Measurements from ENCODE around the gene ASCL1.

The ASCL1 gene

GRCh38 chr12:102956738-102957327 lies 641 bp upstream of the ASCL1 start:
- Histone ChIP-seq H3K14ac (ENCODE audit: low read length) (no peak overlapping the region), H3K27me3 (ENCODE audit: control insufficient read depth in 3 of 3, insufficient read depth in 3 of 3, low read depth in 1 of 3, low read length in 3 of 3) (peaks cover 21 to 93% (median 81%) of the 10 kb centered on the region in 3 experiments), H3K27ac (replicated peaks; ENCODE audit: low read length) (no peak overlapping the region), H3K4me2 (ENCODE audit: insufficient read depth, low read length, poor library complexity, severe bottlenecking) (peak overlapping the region; percentile 59), H3K36me3 (replicated peaks in 1 of 2; ENCODE audit: control insufficient read depth in 2 of 2, insufficient read depth in 2 of 2, low read length in 2 of 2) (no peaks in the 10 kb centered on the region), H2AFZ (ENCODE audit: low read length) (no peak overlapping the region), H3K4me3 (ENCODE audit: low read length in 2 of 2) (no peak overlapping the region), H4K91ac (ENCODE audit: low read depth, low read length, poor library complexity) (no peak overlapping the region), H2BK5ac (ENCODE audit: low read length) (no peak overlapping the region), H3K4me1 (ENCODE audit: control insufficient read depth in 2 of 2, insufficient read depth in 1 of 2, low read depth in 1 of 2, low read length in 2 of 2) (peaks cover 3 to 13% of the 10 kb centered on the region in 2 donors), H2AK5ac (ENCODE audit: low read depth, low read length) (no peak overlapping the region), H3K9me3 (replicated peaks in 1 of 2; ENCODE audit: control insufficient read depth in 2 of 2, insufficient read depth in 1 of 2, low read depth in 1 of 2, low read length in 2 of 2) (peaks cover 1 to 4% of the 10 kb centered on the region in 2 donors), H2BK120ac (ENCODE audit: low read depth, low read length) (no peak overlapping the region), H3K18ac (ENCODE audit: low read length) (no peak overlapping the region), H2BK12ac (ENCODE audit: low read length) (no peak overlapping the region), H4K8ac (ENCODE audit: low read depth, low read length) (no peak overlapping the region), H3K79me1 (ENCODE audit: low read depth, low read length) (no peaks in the 10 kb centered on the region), H3K4ac (ENCODE audit: low read length) (no peak overlapping the region), H2BK15ac (ENCODE audit: low read length) (no peak overlapping the region), H3K9ac (ENCODE audit: low read depth, low read length, poor library complexity) (no peak overlapping the region), H3K23ac (ENCODE audit: low read depth, low read length, poor library complexity) (no peak overlapping the region)
- WGBS, 2 donors (ENCODE audit: extremely low coverage in 2 of 2, insufficient read length in 2 of 2, insufficient replicate concordance in 1 of 2) = no CpG with 5 or more reads among the region's 19 CpGs
- DNase-seq (ENCODE audit: low spot score) = no peak

GRCh38 chr12:102958073-102958829 lies 777 bp downstream of the ASCL1 start:
- peak; percentile 81 for DNase-seq (ENCODE audit: low spot score)
- H3K4me3 ChIP-seq (ENCODE audit: low read length in 2 of 2) = peak overlapping the region; percentile 28 to 80
- H2AFZ ChIP-seq (ENCODE audit: low read length) = peak overlapping the region; percentile 87
- H4K91ac ChIP-seq (ENCODE audit: low read depth, low read length, poor library complexity) = no peak overlapping the region
- no peak overlapping the region for H2BK15ac ChIP-seq (ENCODE audit: low read length)
- H3K27me3 ChIP-seq (ENCODE audit: control insufficient read depth in 3 of 3, insufficient read depth in 3 of 3, low read depth in 1 of 3, low read length in 3 of 3) = peaks cover 21 to 93% (median 86%) of the 10 kb centered on the region in 3 experiments
- H4K8ac ChIP-seq (ENCODE audit: low read depth, low read length) = no peak overlapping the region
- no peaks in the 10 kb centered on the region for H3K36me3 ChIP-seq (replicated peaks in 1 of 2; ENCODE audit: control insufficient read depth in 2 of 2, insufficient read depth in 2 of 2, low read length in 2 of 2)
- H3K23ac ChIP-seq (ENCODE audit: low read depth, low read length, poor library complexity) = peak overlapping the region; percentile 38
- H3K9me3 ChIP-seq (replicated peaks in 1 of 2; ENCODE audit: control insufficient read depth in 2 of 2, insufficient read depth in 1 of 2, low read depth in 1 of 2, low read length in 2 of 2) = peaks cover 3 to 4% of the 10 kb centered on the region in 2 donors
- no peak overlapping the region for H2AK5ac ChIP-seq (ENCODE audit: low read depth, low read length)
- H3K27ac ChIP-seq (replicated peaks; ENCODE audit: low read length) = no peak overlapping the region
- H2BK120ac ChIP-seq (ENCODE audit: low read depth, low read length) = no peak overlapping the region
- no peak overlapping the region for H2BK12ac ChIP-seq (ENCODE audit: low read length)
- H3K18ac ChIP-seq (ENCODE audit: low read length) = peak overlapping the region; percentile 79
- peak overlapping the region; percentile 95 for H3K4me2 ChIP-seq (ENCODE audit: insufficient read depth, low read length, poor library complexity, severe bottlenecking)
- no peaks in the 10 kb centered on the region for H3K79me1 ChIP-seq (ENCODE audit: low read depth, low read length)
- no peak overlapping the region for H3K9ac ChIP-seq (ENCODE audit: low read depth, low read length, poor library complexity)
- no peak overlapping the region for H3K14ac ChIP-seq (ENCODE audit: low read length)
- H3K4me1 ChIP-seq (ENCODE audit: control insufficient read depth in 2 of 2, insufficient read depth in 1 of 2, low read depth in 1 of 2, low read length in 2 of 2) = peaks cover 4 to 16% of the 10 kb centered on the region in 2 donors
- H3K4ac ChIP-seq (ENCODE audit: low read length) = no peak overlapping the region
- WGBS, 2 donors (ENCODE audit: extremely low coverage in 2 of 2, insufficient read length in 2 of 2, insufficient replicate concordance in 1 of 2) = no CpG with 5 or more reads among the region's 83 CpGs
- H2BK5ac ChIP-seq (ENCODE audit: low read length) = no peak overlapping the region

GRCh38 chr12:102958830-102959176 lies 1.3 kb downstream of the ASCL1 start:
- Histone ChIP-seq H4K8ac (ENCODE audit: low read depth, low read length) (no peak overlapping the region), H2AFZ (ENCODE audit: low read length) (peak overlapping the region; percentile 87), H3K4me1 (ENCODE audit: control insufficient read depth in 2 of 2, insufficient read depth in 1 of 2, low read depth in 1 of 2, low read length in 2 of 2) (peaks cover 4 to 16% of the 10 kb centered on the region in 2 donors), H3K4ac (ENCODE audit: low read length) (no peak overlapping the region), H3K79me1 (ENCODE audit: low read depth, low read length) (no peaks in the 10 kb centered on the region), H3K4me2 (ENCODE audit: insufficient read depth, low read length, poor library complexity, severe bottlenecking) (peak overlapping the region; percentile 95), H3K27ac (replicated peaks; ENCODE audit: low read length) (no peak overlapping the region), H2BK120ac (ENCODE audit: low read depth, low read length) (no peak overlapping the region), H2BK12ac (ENCODE audit: low read length) (no peak overlapping the region), H2BK5ac (ENCODE audit: low read length) (no peak overlapping the region), H3K27me3 (ENCODE audit: control insufficient read depth in 3 of 3, insufficient read depth in 3 of 3, low read depth in 1 of 3, low read length in 3 of 3) (peaks cover 23 to 93% (median 86%) of the 10 kb centered on the region in 3 experiments), H3K4me3 (ENCODE audit: low read length in 2 of 2) (peak overlapping the region; percentile 25 to 80), H3K9ac (ENCODE audit: low read depth, low read length, poor library complexity) (no peak overlapping the region), H4K91ac (ENCODE audit: low read depth, low read length, poor library complexity) (no peak overlapping the region), H3K23ac (ENCODE audit: low read depth, low read length, poor library complexity) (peak overlapping the region; percentile 38), H3K9me3 (replicated peaks in 1 of 2; ENCODE audit: control insufficient read depth in 2 of 2, insufficient read depth in 1 of 2, low read depth in 1 of 2, low read length in 2 of 2) (peaks cover 8 to 9% of the 10 kb centered on the region in 2 donors), H3K18ac (ENCODE audit: low read length) (peak overlapping the region; percentile 30), H3K14ac (ENCODE audit: low read length) (no peak overlapping the region), H2BK15ac (ENCODE audit: low read length) (no peak overlapping the region), H2AK5ac (ENCODE audit: low read depth, low read length) (no peak overlapping the region), H3K36me3 (replicated peaks in 1 of 2; ENCODE audit: control insufficient read depth in 2 of 2, insufficient read depth in 2 of 2, low read length in 2 of 2) (no peaks in the 10 kb centered on the region)
- no peak for DNase-seq (ENCODE audit: low spot score)
- no CpG with 5 or more reads among the region's 15 CpGs for WGBS, 2 donors (ENCODE audit: extremely low coverage in 2 of 2, insufficient read length in 2 of 2, insufficient replicate concordance in 1 of 2)

- WGBS, 2 donors (ENCODE audit: extremely low coverage in 2 of 2, insufficient read length in 2 of 2, insufficient replicate concordance in 1 of 2) = no CpG with 5 or more reads among the region's 14 CpGs
- no peak overlapping the region for H2AK5ac ChIP-seq (ENCODE audit: low read depth, low read length)
- H3K14ac ChIP-seq (ENCODE audit: low read length) = no peak overlapping the region
- H4K8ac ChIP-seq (ENCODE audit: low read depth, low read length) = no peak overlapping the region
- H3K4ac ChIP-seq (ENCODE audit: low read length) = no peak overlapping the region
- H2AFZ ChIP-seq (ENCODE audit: low read length) = no peak overlapping the region
- no peaks in the 10 kb centered on the region for H3K79me1 ChIP-seq (ENCODE audit: low read depth, low read length)
- no peak overlapping the region for H3K18ac ChIP-seq (ENCODE audit: low read length)
- H3K23ac ChIP-seq (ENCODE audit: low read depth, low read length, poor library complexity) = no peak overlapping the region
- H3K36me3 ChIP-seq (replicated peaks in 1 of 2; ENCODE audit: control insufficient read depth in 2 of 2, insufficient read depth in 2 of 2, low read length in 2 of 2) = no peaks in the 10 kb centered on the region
- DNase-seq (ENCODE audit: low spot score) = no peak
- no peak overlapping the region for H2BK12ac ChIP-seq (ENCODE audit: low read length)
- no peak overlapping the region for H3K4me3 ChIP-seq (ENCODE audit: low read length in 2 of 2)
- peaks cover 23 to 93% (median 86%) of the 10 kb centered on the region in 3 experiments for H3K27me3 ChIP-seq (ENCODE audit: control insufficient read depth in 3 of 3, insufficient read depth in 3 of 3, low read depth in 1 of 3, low read length in 3 of 3)
- H3K9ac ChIP-seq (ENCODE audit: low read depth, low read length, poor library complexity) = no peak overlapping the region
- peaks cover 4 to 16% of the 10 kb centered on the region in 2 donors for H3K4me1 ChIP-seq (ENCODE audit: control insufficient read depth in 2 of 2, insufficient read depth in 1 of 2, low read depth in 1 of 2, low read length in 2 of 2)
- no peak overlapping the region for H3K4me2 ChIP-seq (ENCODE audit: insufficient read depth, low read length, poor library complexity, severe bottlenecking)
- no peak overlapping the region for H2BK15ac ChIP-seq (ENCODE audit: low read length)
- no peak overlapping the region for H2BK120ac ChIP-seq (ENCODE audit: low read depth, low read length)
- no peak overlapping the region for H2BK5ac ChIP-seq (ENCODE audit: low read length)
- no peak overlapping the region for H4K91ac ChIP-seq (ENCODE audit: low read depth, low read length, poor library complexity)
- peaks cover 12 to 13% of the 10 kb centered on the region in 2 donors for H3K9me3 ChIP-seq (replicated peaks in 1 of 2; ENCODE audit: control insufficient read depth in 2 of 2, insufficient read depth in 1 of 2, low read depth in 1 of 2, low read length in 2 of 2)
- H3K27ac ChIP-seq (replicated peaks; ENCODE audit: low read length) = no peak overlapping the region
Observed at GRCh38 chr12:102959391-102959790, 1.9 kb downstream of the ASCL1 start.
